ENCODE results near the gene MX2.
"Not testable (repeated sequence)": the region's sequence is repeated elsewhere in the genome, so short reads cannot be mapped to it uniquely, and the experiment has no call there.

MX2 gene

DNA sequence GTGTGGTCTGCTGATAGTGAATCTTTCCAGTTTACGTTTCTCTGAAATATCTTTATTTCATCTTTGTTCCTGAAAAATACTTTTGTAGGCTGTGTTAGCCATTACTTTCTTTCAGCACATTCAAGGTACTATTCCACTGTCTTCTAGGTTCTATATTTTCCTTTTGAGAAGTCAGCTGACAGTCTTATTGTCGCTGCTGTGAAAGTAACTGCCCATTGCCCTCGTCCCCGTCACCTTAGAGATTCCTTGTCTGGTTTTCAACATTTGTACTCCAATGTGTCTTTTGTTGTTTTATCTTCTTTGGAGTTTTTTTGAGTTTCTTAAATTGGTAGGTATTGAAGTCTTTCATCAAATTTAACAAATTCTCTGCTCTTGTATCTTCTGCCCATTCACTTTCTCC lies 19.8 kb upstream of the MX2 start:
- DNase-seq (ENCODE audit: low read depth), result no peak

DNA sequence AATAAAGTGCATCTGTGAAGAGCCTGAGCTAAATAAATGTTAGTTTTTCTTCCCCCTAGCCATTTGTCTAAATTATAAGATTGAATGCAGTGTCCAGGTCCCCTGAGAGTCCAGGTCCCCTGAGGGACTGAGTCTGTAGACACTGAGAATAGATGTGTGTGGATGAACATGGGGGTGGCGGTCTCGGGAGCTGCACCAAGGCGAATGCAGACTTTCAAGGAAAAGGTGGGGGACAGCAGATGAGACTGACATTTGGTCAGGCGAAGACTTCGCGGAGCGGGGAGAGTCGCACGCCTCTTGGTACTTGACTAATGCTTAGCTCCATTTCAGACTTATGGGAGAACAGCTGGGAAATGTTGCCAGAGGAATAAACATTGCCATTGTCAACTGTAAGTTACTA lies 17.7 kb upstream of the MX2 start:
- no peak for DNase-seq (ENCODE audit: low read depth)

DNA sequence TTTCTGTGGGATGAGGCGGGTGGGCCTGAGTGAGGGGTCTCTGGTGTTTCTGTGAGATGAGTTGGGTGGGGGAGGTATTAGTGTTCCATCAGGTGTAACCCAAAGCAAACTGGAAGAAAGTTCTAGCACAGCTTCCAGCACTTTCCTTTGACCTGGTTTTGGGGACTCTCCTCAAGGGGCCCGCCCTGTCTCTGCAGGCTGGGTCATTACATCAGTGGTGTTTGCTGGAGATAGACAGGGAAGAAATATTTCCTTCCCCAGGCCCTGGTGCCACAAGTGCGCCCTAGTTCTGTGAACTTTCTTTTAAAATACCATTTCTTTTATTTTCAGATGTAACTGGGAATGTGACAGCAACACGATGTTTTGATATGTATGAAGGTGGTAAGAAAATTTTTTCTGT lies 16.5 kb upstream of the MX2 start:
- no peak for DNase-seq (ENCODE audit: low read depth)

DNA sequence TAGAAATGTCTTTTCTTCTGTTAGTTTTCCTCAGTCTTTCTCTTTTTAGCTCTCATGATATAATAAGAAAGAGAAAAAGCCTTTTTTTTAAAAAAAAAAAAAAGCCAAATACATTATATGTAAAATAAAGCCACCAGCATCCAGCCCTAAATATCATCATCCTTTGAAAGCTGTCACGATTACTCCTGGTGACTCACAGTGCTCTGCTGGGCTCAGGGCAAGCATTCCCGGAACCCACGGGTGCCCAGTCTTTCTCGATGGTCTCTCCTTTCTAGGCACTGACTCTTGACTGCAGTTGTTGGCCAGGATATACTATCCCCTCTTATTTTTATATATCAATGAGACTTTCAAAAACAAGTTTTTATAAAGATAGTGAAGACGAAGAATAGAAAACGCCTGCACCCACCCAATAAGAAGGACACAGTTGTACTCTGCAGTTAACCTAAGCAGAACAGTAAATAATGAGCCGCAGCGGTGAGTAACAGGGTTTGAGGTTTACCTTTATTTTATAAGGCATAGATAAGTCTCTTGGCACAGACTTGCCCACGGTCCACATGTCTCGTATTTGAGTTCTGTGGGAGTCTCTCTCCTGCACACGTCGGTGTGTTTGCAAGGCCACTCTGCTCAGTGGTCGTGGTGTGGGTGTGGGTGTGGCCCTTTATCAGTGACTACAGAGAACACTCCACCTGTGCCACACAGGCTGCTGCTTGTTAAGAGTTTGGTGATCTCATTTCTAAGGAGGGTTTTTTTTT lies 15.7 kb upstream of the MX2 start:
- DNase-seq (ENCODE audit: low read depth), result no peak

DNA sequence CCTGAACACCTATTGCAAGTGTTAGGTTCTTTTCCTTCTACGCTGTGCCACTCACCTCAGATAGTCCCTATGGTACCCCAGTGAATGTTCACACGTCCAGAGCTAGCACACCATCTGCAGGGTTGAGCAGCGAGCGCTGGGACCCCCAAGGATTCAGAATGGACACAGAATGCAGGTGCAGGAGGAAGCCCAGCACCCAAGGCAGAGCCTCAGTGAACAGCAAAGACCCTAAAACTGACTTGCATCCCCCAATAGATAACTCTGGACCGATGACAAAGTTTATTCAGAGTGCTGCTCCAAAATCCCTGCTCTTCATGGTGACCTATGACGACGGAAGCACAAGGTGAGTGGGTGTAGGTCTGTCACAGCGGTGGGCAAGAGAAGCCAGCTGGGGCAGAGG lies 15.1 kb upstream of the MX2 start:
- no peak for DNase-seq (ENCODE audit: low read depth)

DNA sequence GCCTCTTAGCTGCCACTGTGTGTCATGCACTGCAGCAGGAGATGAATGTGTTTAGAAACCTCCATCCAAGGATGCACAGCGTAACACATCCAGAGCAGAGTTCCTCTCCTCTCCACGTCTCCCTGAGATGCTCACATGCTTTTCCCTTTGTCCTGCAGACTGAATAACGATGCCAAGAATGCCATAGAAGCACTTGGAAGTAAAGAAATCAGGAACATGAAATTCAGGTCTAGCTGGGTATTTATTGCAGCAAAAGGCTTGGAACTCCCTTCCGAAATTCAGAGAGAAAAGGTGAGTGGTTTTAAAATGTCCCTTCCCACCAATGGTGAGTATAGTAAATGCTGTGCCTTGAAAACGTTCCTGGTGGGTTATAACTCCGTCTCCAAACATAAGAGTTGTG lies 13.4 kb upstream of the MX2 start:
- no peak for DNase-seq (ENCODE audit: low read depth)

DNA sequence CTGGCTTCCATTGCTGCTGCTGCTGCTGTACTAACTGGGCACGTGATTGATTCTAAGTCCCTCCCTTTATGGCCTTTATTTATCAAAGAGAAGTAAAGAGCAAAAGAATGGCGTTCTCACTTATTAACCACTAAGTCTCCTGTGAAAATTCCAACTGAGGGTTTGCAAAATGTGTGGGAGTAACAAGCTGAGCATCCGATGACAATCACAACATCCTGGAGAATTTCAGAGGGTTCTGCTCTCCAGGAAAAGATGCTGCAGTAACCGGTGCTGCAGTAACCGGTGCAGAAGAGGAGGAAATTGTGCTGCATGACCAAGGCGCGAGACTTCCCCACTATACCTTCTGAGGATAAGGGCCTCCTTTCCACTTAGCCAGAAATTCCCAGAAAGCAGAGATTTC lies 12.7 kb upstream of the MX2 start:
- no peak for DNase-seq (ENCODE audit: low read depth)

DNA sequence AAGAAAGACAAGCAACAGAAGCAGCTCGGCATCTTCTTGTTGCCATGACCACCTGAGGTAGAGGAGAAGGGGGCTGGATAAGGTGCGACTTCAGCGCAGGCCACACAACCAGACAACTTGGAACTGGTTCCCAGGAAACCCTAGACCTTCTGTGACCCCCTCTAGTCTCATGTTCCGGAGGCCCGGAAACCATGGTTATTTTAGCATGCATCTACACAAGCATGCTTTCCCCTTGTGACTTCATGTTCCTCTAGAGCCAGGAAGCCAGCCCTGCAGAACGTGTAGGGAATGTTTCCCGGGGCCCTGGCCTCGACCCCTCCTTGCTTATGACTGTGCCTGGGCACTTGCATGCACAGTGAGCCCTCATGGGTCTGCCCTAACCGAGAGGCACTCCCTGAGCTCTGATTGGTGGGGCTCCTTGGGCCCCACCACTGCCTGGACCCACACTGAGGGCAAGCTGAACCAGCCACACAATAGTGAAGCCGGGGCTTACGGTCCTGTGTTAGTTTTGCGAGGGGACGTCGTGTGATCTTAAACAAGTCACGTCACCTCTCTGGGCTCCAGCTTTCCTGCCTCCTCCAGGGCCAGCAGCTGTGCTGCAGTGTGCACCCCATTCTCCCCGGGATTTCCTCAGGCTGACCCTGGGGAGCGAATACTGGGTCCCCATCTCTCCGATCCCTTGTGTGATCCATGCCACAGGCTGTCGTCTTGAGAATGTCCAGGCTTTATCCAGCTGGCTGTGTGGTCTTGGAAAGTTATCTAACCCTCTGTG lies 12.0 kb upstream of the MX2 start:
- DNase-seq (ENCODE audit: low read depth), result no peak

DNA sequence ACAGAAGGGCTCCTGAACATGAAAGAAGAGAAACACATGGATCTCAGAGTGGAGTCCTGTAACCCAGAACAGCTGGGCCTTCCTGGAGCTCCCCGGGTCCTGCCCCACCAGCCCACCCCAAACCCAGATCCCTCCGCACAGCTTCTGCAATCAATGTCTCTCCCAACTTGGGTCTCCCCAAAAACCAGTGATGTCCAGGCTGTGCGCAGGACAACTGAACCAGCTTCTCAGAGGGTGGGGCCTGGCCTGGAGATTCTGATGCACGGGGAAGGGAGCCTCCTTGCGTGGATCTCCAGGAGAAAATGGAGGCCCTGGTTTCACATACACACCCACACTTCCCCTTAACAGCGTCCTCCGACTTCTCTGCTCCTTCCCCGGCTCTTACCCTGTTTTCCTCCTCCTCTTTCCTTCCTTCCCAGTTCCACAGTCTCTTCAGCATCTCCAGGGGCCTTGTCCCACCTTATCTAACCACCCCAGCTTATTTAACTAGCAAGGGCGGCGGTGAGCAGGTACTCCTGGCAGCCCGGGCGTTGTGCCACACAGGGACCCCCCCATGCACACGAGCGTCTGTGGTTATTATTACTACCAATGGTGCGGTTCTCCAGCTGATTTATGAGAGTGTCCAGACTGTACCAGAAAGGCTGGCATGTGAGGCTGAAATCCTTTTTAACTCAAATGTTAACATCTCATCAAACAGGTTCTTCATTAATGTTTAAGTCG lies 11.2 kb upstream of the MX2 start:
- DNase-seq (ENCODE audit: low read depth), result no peak

DNA sequence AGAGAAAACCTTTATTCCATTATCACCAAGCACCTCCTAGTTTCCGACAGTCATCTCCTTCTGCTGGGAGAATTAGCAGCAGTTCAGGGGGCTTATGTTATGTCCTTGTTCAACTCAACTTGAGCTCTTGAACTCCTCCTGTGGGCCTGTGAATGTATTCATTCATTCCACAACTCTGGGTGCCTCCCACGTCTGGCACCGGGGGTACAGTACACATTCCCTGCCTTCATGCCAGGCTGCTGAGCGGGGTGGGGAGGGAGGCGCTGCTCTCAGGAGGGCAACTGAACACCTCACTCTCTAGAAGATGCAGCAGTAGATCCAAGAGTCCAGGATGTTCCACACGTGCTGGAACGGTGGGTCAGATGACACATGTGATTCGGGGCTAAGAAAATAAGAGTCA lies 4.3 kb upstream of the MX2 start:
- no peak for DNase-seq (ENCODE audit: low read depth)

DNA sequence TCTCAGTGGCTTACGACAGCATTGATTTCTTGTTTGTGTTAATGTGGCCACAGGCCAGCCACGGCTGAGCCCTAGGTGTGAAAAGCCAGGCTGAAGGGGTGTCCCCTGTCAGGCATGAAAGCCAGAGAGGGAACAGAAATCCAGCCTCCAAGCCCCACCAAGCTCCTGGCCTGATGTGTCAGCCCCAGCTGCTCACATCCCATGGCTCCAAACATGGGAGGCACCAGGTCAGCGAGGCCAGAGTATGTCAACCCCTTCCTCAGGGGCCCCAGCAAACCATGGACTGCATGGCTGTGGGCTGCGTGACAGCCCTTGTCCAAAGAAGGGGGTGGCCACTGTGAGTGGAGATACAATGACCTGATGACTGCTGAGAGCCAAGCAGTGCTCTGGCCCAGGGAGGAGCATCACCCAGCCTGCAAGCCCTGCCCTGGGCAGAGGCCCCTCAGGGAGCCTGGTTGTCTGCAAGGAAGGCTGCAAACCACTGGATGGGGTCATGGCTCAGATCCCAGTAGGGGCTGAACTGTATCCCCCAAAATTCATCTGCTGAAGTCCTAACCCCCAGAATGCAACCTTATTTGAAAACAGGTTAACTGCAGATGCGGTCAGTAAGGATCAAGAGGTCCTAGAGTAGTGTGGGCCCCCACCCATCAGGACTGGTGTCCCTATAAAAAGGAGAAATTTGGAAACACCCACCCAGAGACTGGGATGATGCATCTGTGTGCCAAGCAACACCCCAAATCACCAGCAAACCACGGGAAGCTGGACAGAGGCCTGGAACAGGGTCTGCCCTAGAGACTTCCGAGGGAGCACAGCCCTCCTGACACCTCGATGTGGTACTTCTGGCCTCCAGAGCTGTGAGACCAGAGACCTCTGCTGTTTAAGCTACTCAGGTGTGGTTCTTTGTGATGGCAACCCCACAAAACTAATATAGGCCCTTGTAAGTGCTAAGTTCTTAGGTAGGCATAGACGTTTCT lies 3.3 kb upstream of the MX2 start:
- DNase-seq (ENCODE audit: low read depth), result no peak

DNA sequence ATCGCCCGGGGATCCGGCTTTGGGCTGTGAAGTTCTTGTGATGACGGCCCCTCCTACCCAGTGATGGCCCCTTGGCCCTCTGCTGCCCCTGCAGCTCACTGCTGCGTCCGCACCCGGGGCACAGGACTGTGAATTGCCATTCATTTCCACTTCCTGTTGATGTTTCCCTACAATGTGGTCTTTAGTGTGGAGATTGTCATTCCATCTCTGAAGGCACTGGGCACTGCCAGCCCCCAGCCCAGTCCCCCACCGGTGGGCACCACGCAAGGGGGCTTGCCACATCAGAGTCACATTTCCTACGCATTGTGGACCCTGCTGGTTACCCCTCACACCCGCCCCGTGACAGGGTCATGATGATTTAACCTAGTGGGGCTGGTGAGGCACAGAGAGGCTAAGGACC lies 2.5 kb upstream of the MX2 start:
- no peak for DNase-seq (ENCODE audit: low read depth)

DNA sequence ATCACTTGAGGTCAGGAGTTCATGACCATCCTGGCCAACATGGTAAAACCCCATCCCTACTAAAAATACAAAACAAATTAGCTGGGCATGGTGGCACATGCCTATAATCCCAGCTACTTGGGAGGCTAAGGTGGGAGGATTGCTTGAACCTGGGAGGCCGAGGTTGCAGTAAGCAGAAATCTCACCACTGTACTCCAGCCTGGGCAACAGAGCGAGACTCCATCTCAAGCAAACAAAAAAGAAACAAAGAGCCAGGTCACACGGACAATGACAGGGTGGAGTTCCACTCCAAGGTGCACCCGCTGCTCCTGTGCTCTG lies 2.1 kb upstream of the MX2 start:
- not testable (repeated sequence) for DNase-seq (ENCODE audit: low read depth)

DNA sequence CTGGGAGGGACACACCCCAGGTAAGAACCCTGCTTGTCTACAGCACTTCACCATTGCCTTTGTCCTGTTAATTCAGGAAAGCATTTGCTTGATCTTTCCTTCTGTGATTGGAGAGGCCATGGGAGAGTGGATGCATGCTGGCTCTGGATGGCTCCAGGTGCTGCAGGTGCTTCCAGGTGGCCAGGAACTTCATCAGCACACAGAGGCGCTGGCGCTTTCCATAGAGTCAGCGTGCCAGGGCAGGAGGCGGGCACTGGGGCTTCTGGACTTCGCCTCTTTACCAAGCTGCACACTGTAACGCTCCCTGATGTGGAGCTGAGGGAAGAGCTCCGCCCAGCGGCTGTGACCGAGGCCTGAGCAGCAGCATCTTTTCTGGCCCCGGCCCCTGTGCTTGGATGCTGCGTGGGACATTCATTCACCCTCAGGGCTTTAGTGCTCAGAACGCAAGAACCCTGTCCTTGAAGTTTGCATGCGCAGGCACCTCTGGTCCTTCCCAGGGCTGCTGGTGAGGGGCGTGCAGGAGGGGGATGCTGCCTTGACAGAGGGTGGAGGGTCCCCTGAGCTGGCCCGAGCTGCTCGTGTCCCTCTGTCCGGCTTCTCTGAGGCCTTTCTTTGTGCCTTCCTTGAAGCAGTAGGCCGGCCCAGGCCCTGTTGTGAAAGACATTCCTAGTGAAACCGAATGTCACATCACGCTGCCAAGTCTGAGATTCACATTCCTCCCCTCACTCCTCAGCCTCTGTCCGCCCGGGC lies 1.6 kb upstream of the MX2 start:
- DNase-seq (ENCODE audit: low read depth), result no peak

DNA sequence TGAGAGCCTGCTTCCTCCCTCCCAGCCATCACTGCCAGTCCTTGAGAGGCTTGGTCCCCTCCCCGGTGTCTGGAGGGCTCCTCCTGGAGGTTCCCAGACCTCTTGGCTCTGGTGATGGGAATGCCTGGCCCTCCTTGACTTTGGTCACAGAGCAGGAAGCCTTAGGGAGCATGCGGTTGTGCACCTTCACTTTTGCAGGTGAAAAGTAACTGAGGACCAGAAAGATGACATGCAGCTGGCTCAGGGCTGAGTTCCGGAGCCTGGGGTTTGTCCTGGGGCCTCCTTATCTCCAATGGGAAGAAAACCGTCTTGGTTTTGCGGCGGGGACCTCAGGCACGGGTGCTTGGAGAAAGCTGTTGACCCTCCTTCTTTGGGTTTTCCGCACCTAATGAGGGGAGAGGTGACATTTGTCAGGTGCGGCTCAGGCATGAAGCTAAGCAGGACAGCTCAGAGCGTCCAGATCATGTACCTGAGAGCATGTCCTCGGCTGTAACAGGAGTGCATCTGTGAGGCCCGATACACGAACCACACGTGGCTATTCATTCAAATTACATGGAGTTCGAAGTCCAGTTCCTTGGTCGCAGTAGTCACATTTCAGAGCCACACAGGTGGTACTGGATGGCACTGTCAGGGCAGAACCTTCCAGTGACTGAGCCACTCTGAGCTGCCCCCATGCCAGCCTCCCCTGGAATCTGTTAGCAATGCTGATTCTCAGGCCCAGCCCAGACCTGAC lies 608 bp upstream of the MX2 start:
- DNase-seq (ENCODE audit: low read depth), result no peak

DNA sequence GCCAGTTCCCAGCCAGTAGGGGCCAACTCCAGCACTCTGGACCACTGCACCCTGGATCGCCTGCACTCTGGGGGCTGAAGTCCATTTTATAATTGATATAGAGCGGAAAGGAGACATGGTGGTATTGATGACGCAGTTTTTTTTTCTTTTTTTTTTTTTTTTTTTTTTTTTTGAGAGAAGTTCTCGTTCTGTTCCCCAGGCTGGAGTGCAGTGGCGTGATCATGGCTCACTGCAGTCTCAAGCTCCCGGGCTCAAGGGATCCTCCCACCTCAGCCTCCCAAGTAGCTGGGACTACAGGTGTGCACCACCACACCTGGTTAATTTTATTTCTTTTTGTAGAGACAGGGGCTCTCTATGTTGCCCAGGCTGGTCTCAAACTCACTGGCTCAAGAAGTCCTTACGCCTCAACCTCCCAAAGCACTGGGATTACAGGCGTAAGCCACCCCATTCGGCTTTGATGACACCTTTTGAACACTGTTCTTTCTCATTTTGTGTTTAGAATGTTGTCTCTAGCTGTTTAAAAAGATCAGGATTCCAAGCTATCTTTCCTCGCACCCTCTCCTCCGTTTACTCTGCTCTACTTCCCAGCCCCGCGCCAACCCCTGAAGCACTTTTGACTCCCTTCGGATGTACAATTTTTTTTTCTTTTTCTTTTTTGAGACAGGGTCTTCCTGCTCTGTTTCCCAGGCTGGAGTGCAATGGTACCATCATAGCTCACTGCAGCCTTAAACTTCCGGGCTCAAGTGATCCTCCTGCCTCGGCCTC lies 960 bp downstream of the MX2 start:
- no peak for DNase-seq (ENCODE audit: low read depth)

DNA sequence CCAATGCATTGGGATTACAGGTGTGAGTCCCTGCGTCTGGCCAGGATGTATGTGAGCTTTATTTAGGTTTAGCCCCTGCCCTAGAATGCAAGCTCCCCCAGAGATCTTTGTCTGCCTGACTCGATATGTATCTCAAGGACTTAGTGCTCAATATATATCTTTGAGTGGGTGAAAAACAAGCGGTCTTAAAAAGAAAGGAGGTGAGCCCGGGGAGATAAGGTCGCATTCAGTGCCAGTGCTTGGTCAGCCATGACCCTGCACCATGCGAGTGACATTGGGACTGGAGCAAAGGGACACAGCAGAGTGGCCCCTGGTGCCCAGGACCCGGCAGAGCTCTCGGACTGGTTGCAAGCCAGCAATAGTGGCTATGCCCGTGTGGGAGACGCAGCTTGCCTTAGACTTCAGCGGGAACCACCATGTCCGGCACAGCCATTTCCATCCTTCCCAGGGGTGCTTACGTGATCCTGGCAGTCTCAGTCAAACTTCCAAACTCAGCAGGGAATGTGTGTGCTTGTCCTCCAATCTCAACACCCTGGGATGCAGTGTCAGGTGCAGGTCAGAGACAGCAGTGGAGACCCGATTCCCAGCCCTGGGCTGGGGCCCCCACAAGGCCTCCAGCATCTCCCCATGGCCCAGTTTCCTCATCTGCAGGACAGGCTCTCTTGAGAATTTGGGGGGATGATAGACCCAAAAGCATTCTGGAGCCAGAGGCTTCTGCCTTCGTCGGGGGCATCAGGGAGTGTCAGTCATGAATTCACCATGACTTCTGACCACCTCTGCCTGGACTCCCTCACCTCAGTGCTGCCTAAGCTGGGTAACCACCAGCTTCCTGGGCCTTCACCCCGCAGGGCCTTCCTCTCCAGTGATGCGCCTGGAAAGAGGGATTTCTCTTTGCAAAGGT lies 1.8 kb downstream of the MX2 start:
- no peak for DNase-seq (ENCODE audit: low read depth)

DNA sequence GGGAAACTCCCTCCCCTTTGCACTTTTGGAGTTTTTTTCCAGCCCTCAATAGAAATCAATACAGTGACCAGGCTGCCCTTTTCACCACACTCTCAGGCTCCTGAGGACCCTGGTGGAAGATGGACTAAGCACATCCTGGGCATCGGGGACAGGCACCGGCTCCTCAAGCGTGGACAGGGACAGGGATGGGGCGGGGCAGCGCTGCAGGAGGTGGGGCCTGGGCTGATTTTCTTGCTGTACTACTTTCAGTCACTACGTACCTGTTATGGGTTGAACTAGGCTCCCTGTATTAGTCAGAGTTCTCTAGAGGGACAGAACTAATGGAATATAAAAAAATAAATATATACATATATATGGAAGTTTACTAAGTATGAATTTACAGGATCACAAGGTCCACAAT lies 2.5 kb downstream of the MX2 start:
- DNase-seq (ENCODE audit: low read depth), result no peak
